HG03575 (cell line): ENCODE data around the gene NEO1.

Experiments used
- ATAC-seq: cut with Tn5 transposase; IDR thresholded peaks from one replicate; pipeline ENCODE4 v1.9.1; 2021; ENCODE audit not compliant: unreplicated experiment, insufficient number of reproducible peaks, low FRiP score; ENCODE audit errors: extremely low read depth

NEO1 gene

GRCh38 chr15:73318463-73319351 lies 266.4 kb downstream of the NEO1 start:
- ATAC-seq: no peak

- no peak for ATAC-seq
These were observed 267.4 kb downstream of the NEO1 start for GRCh38 chr15:73319460-73320245.

GRCh38 chr15:73320619-73321180 lies 268.4 kb downstream of the NEO1 start:
- no peak for ATAC-seq

GRCh38 chr15:73321496-73322450 lies 269.5 kb downstream of the NEO1 start:
- ATAC-seq: no peak

GRCh38 chr15:73322665-73323373 lies 270.6 kb downstream of the NEO1 start:
- ATAC-seq: no peak

- ATAC-seq: no peak
These were observed 271.2 kb downstream of the NEO1 start for GRCh38 chr15:73323374-73323955.

- no peak for ATAC-seq
These were observed 271.7 kb downstream of the NEO1 start for GRCh38 chr15:73323956-73324355.

- ATAC-seq: no peak
These were observed 272.4 kb downstream of the NEO1 start for GRCh38 chr15:73324496-73325170.

GRCh38 chr15:73325191-73325861 lies 273.1 kb downstream of the NEO1 start:
- no peak for ATAC-seq

GRCh38 chr15:73326157-73326556 lies 273.9 kb downstream of the NEO1 start:
- ATAC-seq: no peak

- no peak for ATAC-seq
These were observed 276.0 kb downstream of the NEO1 start for GRCh38 chr15:73328149-73328820.

- ATAC-seq: no peak
These were observed 276.7 kb downstream of the NEO1 start for GRCh38 chr15:73328981-73329380.

GRCh38 chr15:73329501-73330200 lies 277.4 kb downstream of the NEO1 start:
- ATAC-seq: no peak

- ATAC-seq: no peak
These were observed 278.2 kb downstream of the NEO1 start for GRCh38 chr15:73330206-73331051.

- no peak for ATAC-seq
These were observed 279.2 kb downstream of the NEO1 start for GRCh38 chr15:73331501-73331900.
